Gastrocnemius medialis (tissue), 4 donors: ENCODE measurements around the gene RAD51B. TPM values are rescaled to one million over a fixed set of nuclear protein-coding genes. Genes with fewer than 3 reads are reported as not detected.
"Not testable (repeated sequence)": the region's sequence is repeated elsewhere in the genome, so short reads cannot be mapped to it uniquely, and the experiment has no call there.

Source experiments
- ATAC-seq, 2 donors: fragments of 150-250 bp; one replicate each; pipeline ENCODE4 v1.9.1; 2016
- DNase-seq, 2 donors: peaks; one replicate each; pipeline ENCODE4 v3.0.0-alpha.2; 2019
- H3K27ac ChIP-seq, 4 donors: fragments of 200-600 bp; sonication (generic); 1 replicate in 1 of 4; 2 replicates in 3 of 4; pipeline ENCODE4 v1.5.1; 2016 to 2018; ENCODE audit warnings: mild to moderate bottlenecking in 2 of 4, moderate library complexity in 1 of 4
- H3K27me3 ChIP-seq, 3 donors: fragments of 200-600 bp; sonication (generic) in 2 of 3; 1 replicate in 1 of 3; 2 replicates in 2 of 3; pipeline versions ENCODE4 v1.5.1 to v1.6.0; 2016 to 2019; ENCODE audit warnings: mild to moderate bottlenecking in 1 of 3, moderate library complexity in 1 of 3
- H3K36me3 ChIP-seq, 2 donors: fragments of 200-600 bp; sonication (generic) in 1 of 2; one replicate each; pipeline ENCODE4 v1.5.1; 2017 to 2018
- H3K4me1 ChIP-seq, 2 donors: fragments of 200-600 bp; sonication (generic) in 1 of 2; one replicate each; pipeline ENCODE4 v1.5.1; 2016 to 2017; ENCODE audit warnings: mild to moderate bottlenecking in 2 of 2
- H3K4me3 ChIP-seq, 4 donors: fragments of 200-600 bp; sonication (generic) in 3 of 4; 1 replicate in 1 of 4; 2 replicates in 3 of 4; pipeline ENCODE4 v1.5.1; 2016 to 2019; ENCODE audit warnings: mild to moderate bottlenecking in 2 of 4
- H3K9me3 ChIP-seq, 3 donors: fragments of 200-600 bp; sonication (generic) in 2 of 3; 1 replicate in 1 of 3; 2 replicates in 2 of 3; pipeline ENCODE4 v1.5.1; 2016 to 2019
- POLR2A ChIP-seq, 2 donors: fragments of 450-650 bp; IDR thresholded peaks; one replicate each; pipeline ENCODE4 v1.6.1; 2017; ENCODE audit warnings: antibody characterized with exemption in 2 of 2, mild to moderate bottlenecking in 2 of 2, moderate library complexity in 2 of 2
- in situ Hi-C, 4 donors: fragments of 200-750 bp; cut with MboI; loops; one replicate each; pipeline versions ENCODE4 v1.15.0 to v1.8.0; 2017; ENCODE audit warnings: low sequenced_read_pairs in 4 of 4
- intact Hi-C: fragments of 100-400 bp; cut with DNase I; formaldehyde crosslinking; loops from one replicate; pipeline ENCODE4 v1.15.1; 2023; ENCODE audit warnings: low total_unique reads
- total RNA-seq, 4 donors: library from RNA; depleted of rRNA; stranded (reverse); fragments of >200 nt; gene quantifications; one replicate each; pipeline versions ENCODE4 v1.1.0 to v1.2.3, GENCODE V29; 2016
- TF ChIP-seq, protein P1 (sequence below), 5 experiments: fragments of 450-650 bp in 3 of 5; fragments of 200-600 bp in 2 of 5; sonication (generic) in 2 of 5; IDR thresholded peaks in 4 of 5; conservative IDR thresholded peaks in 1 of 5; 1 replicate in 4 of 5; 2 replicates in 1 of 5; pipeline ENCODE4 v1.5.1; 2016 to 2019; ENCODE audit warnings: antibody characterized with exemption in 5 of 5, mild to moderate bottlenecking in 3 of 5, moderate library complexity in 3 of 5

RAD51B gene
- total RNA-seq, 4 donors from 2014 or later, result 1.6 to 3.3 (median 2.4) TPM

DNA sequence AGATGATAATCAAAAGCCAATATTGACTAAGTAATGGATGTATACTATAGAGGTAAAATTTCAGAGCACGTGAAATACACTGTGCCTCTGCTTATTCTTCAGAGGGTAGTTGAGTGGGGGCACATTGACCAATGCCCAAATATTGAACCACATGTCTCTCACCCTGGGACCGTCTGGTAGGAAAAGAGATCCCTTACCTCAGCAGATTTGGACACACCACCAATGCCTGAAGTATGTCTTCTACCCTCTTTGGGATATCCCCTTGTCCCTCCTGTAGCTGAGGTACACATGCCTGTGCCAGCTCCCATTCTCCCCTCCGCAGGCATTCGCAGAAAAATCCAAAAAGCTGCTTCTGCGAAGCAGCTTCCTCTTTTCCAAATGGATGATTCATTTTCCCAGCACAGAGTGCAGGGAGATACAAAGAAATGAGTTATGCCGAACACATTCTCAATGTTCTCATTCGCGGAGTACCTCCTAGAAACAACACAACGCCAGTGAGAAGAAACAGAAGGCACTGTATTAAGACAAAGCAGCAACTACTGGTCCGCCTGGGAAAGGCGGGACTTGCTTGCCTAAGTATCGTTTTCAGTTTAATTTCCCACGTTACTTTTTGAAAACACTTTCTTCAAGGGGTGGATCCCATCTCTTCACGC is 3.9 kb upstream of the RAD51B start:
- no peak for DNase-seq
- Histone ChIP-seq H3K27me3 (no peaks in the 10 kb centered on the region), H3K4me3 (peak overlapping the region; percentile 72 to 97 (median 86)), H3K4me1 (peaks cover 21 to 32% of the 10 kb centered on the region in 2 donors), H3K36me3 (peaks cover 0 to 21% of the 10 kb centered on the region in 2 donors), H3K27ac (peak overlapping the region; percentile 84 to 90 (median 86)), H3K9me3 (no peaks in the 10 kb centered on the region)
- no peak for ATAC-seq
- intact Hi-C loops, result loop anchor here (5.0 to 10.0 kb wide), 2 partner anchors 118 to 201 kb away; partner anchors contain the start of genes ARG2 and RDH11
- in situ Hi-C loops, result no loop called here
- TF ChIP-seq POLR2A (IDR thresholded peaks at IDR 0.05), result no peak
- TF ChIP-seq, protein P1, sequence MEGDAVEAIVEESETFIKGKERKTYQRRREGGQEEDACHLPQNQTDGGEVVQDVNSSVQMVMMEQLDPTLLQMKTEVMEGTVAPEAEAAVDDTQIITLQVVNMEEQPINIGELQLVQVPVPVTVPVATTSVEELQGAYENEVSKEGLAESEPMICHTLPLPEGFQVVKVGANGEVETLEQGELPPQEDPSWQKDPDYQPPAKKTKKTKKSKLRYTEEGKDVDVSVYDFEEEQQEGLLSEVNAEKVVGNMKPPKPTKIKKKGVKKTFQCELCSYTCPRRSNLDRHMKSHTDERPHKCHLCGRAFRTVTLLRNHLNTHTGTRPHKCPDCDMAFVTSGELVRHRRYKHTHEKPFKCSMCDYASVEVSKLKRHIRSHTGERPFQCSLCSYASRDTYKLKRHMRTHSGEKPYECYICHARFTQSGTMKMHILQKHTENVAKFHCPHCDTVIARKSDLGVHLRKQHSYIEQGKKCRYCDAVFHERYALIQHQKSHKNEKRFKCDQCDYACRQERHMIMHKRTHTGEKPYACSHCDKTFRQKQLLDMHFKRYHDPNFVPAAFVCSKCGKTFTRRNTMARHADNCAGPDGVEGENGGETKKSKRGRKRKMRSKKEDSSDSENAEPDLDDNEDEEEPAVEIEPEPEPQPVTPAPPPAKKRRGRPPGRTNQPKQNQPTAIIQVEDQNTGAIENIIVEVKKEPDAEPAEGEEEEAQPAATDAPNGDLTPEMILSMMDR (IDR thresholded peaks at IDR 0.05 in 4 of 5, conservative IDR thresholded peaks at IDR 0.05 in 1 of 5), result no peak

DNA sequence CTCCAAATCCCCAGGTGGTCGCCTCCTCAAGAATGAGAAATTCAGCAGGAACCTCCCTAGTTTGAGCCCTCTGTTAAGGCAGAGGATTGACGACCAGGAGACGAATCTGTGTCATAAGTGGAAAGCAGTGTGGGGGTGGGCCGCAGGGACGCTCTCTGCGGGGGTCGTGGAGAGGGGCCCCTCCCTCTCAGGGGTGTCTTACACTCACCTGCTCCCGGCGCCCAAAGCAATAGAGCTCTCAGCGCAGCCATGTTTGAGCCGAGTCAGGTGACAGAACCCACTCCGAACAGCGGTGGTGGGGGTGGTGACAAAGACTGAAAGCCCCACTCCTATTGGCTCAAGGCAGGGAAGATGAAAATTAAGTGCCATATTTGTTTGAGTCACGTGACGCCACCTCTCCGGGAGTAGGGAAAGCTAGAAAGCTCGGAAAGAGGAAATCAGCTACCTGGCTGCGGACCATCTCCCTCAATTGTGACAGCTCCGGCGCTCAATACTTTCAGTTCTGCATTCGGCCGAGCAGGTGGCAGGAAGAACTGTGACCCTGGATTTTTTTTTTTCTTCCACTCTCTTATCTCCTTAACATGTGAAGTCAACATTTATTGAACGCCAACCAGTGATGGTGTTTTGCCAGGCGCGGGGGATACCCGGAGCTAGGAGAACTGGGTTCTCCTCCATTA is 3.1 kb upstream of the RAD51B start, which contains the start of gene ZFYVE26:
Gene ZFYVE26 (minus strand): TSS at position 265 of the 677 bp plus-strand sequence. CDS start 627 bp downstream, outside the sequence.
- H3K27me3 ChIP-seq, result no peaks in the 10 kb centered on the region
- in situ Hi-C loops, result no loop called here
- H3K27ac ChIP-seq, result peak within 1 kb of the TSS; percentile 84 to 90 (median 86)
- no peaks in the 10 kb centered on the region for H3K9me3 ChIP-seq
- peak within 1 kb of the TSS; percentile 72 to 97 (median 86) for H3K4me3 ChIP-seq
- ATAC-seq (peak; percentile 96 to 99), DNase-seq (peak; percentile 94)
- peaks cover 21 to 35% of the 10 kb centered on the region in 2 donors for H3K4me1 ChIP-seq
- intact Hi-C loops, result loop anchor here (5.0 to 10.0 kb wide), 2 partner anchors 119 to 202 kb away; partner anchors contain the start of genes ARG2 and RDH11
- TF ChIP-seq, protein P1 (IDR thresholded peaks at IDR 0.05 in 4 of 5, conservative IDR thresholded peaks at IDR 0.05 in 1 of 5), result peak in 1 of 5 experiments; percentile 40
- peak; percentile 15 to 45 for TF ChIP-seq POLR2A (IDR thresholded peaks at IDR 0.05)
- peaks cover 0 to 20% of the 10 kb centered on the region in 2 donors for H3K36me3 ChIP-seq

DNA sequence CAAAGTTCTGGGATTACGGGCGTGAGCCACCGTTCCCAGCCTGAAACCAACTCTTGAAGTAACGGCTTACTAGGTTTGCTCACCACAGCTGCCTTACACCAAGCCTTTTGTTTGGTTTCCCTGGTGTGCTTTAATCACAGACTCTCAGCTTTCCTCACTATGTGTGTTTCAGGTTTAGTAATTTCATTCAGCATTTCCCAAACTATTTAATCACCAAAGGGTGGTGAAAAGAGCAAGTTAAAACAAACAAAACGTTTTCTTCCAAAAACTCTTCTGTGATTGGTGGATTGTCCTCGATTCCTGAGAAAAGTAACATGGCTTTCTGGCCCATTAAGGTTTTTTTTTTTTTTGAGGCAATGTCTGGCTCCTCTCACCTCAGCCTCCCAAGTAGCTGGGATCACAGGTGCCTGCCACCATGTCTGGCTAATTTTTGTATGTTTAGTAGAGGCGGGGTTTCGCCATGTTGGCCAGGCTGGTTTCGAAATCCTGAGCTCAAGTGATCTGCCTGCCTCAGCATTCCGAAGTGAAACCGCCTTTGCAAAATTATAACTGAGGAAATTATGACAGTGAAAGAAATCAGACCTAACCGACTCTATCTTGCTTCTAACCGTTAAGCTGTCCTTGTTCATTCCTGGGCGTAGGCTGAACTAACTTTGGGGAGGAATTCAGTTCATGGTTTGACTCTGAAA is 1.7 kb upstream of the RAD51B start:
- no peak for ATAC-seq
- H3K27ac ChIP-seq, result no peak overlapping the region
- H3K4me3 ChIP-seq, result no peak overlapping the region
- in situ Hi-C loops, result no loop called here
- no peak for DNase-seq
- H3K27me3 ChIP-seq, result no peaks in the 10 kb centered on the region
- intact Hi-C loops, result loop anchor here (5.0 to 10.0 kb wide), 2 partner anchors 121 to 203 kb away; partner anchors contain the start of genes ARG2 and RDH11
- H3K4me1 ChIP-seq, result peaks cover 21 to 35% of the 10 kb centered on the region in 2 donors
- TF ChIP-seq POLR2A (IDR thresholded peaks at IDR 0.05), result no peak
- TF ChIP-seq, protein P1 (IDR thresholded peaks at IDR 0.05 in 4 of 5, conservative IDR thresholded peaks at IDR 0.05 in 1 of 5), result no peak
- peaks cover 0 to 11% of the 10 kb centered on the region in 2 donors for H3K36me3 ChIP-seq
- no peaks in the 10 kb centered on the region for H3K9me3 ChIP-seq

DNA sequence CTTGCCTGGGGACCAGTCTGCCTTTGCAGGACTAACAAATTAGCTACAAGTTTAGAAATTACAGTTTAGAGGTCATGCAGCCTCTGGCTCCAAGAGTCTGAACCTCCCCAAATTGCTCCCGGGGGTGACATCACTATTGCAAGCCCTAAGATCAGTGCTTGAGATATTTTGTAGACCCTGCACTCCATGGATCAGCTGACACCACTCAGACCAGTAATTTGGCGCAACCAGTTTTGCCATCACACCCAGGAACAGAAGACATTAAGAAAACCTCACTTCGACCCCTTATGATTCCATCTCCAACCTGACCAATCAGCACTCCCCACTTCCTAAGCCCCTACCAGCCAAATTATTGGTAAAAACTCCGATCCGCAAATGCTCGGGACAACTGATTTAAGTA is 1.1 kb upstream of the RAD51B start:
- ATAC-seq, H3K27me3 ChIP-seq, in situ Hi-C loops, H3K36me3 ChIP-seq, DNase-seq, H3K4me3 ChIP-seq, H3K9me3 ChIP-seq, H3K27ac ChIP-seq: not testable (repeated sequence)
- intact Hi-C loops, result loop anchor here (5.0 to 10.0 kb wide), 2 partner anchors 121 to 204 kb away; partner anchors contain the start of genes ARG2 and RDH11
- H3K4me1 ChIP-seq, result peaks cover 21 to 35% of the 10 kb centered on the region in 2 donors
